GM12872 (cell line): ENCODE results near the gene PLA1A.

Experiments
- CTCF ChIP-seq: IDR thresholded peaks from 3 replicates; pipeline ENCODE4 v1.5.1; 2011; ENCODE audit warnings: low read depth, mild to moderate bottlenecking, low read length, moderate library complexity; ENCODE audit not compliant: insufficient read depth

The PLA1A gene

GRCh38 chr3:119582178-119582577, 15.5 kb upstream of the PLA1A start:
- TF ChIP-seq CTCF: no peak

DNA sequence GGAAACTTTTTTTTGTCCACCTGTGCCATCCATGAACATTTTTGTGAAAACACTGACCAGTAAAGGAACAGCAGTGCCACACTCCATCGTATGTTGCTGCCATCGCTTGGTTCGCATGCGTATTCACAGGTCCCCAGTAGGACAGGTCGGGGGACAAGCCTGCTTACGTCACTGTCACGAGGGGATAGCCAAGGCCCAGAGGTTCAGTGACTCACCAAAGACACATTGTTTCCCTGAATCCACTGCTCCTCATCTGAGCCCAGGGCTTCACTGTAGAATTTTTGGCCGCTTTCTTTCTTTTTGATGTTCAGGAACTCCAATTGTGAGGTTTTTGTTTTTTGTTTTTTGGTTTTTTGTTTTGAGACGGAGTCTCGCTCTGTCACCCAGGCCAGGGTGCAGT, 12.5 kb upstream of the PLA1A start:
- TF ChIP-seq CTCF: no peak

DNA sequence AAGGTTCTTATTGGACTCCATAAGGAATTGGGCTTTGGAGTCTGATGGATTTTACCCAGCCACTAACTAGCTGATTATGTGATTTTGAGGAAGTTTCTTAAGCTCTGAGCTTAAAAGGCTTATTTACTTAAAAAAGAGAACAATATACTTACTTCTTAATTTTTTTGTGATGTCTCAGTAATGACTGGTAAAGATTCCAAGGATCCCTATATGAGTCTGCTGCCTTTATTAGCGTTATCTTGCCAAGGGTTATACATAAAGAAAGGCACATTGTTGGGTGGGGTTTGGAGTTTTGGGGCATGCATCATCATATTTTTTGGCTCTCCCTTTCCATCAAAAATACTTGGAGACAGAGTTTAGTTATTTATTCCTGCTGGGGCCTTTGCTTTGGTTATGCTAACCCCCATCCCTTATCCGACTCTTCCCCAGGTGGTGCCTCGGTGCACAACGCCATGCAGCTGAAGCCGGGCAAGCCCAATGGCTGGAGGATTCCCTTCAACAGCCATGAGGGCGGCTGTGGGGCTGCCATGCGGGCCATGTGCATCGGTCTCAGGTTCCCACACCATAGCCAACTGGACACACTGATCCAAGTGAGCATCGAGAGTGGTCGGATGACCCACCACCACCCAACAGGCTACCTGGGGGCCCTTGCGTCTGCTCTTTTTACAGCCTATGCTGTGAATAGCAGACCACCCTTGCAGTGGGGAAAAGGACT, 11.7 kb upstream of the PLA1A start:
- TF ChIP-seq CTCF: no peak

DNA sequence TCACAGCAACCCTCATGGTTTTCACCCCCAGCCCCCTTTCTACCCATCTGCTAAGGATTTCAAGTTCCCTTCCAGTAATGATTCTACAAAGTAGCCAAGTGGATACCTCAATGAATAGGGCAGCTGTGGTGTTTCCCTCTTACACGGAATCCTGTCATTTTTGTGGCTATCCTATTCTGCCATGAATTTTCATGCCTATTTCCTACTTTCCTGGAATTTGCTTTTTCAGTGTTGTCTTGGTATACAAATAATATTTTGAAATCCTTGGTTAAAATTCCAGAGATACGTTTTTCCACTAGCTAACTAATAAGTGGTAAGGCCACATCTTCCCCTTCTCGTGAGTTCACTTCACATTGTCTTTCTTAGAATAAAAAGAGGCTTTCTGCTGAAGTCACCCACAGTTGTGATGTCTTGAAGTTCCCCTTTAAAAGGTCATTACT, 10.9 kb upstream of the PLA1A start:
- no peak for TF ChIP-seq CTCF

DNA sequence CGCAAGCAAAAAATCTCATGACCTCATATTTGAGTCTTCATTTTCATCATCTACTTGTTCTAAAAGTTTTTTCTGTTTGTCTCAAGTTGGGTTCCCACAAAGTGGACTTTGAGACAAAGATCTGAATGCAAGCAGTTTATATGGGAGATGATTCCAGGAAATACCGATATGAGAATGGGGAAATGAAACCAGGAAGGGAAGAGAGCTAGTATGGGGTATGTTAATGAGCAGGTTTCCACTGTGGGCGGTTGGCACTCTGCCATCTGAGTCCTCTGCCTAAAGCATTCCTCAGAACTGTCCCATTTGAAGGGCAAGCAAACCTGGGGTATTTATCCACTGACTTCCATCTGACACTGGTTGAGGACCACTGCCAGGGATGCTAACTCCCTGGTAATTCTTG, 9.6 kb upstream of the PLA1A start:
- TF ChIP-seq CTCF: no peak

- no peak for TF ChIP-seq CTCF
Observed at GRCh38 chr3:119589102-119589773, 8.4 kb upstream of the PLA1A start.

- no peak for TF ChIP-seq CTCF
Observed at GRCh38 chr3:119590706-119591105, 7.0 kb upstream of the PLA1A start.
